ENCODE data around the gene ADPRH.

- TF ChIP-seq MAZ (IDR thresholded peaks at IDR 0.05; ENCODE audit: borderline replicate concordance, low read depth, low read length), result no peak
- TF ChIP-seq CTCF (conservative IDR thresholded peaks at IDR 0.05; ENCODE audit: low read depth, low read length), result no peak
- no peak for TF ChIP-seq CHD1 (IDR thresholded peaks at IDR 0.05; ENCODE audit: low read depth, low read length)
- TF ChIP-seq RAD21 (IDR thresholded peaks at IDR 0.05; ENCODE audit: low read length), result no peak
- TF ChIP-seq RCOR1 (IDR thresholded peaks at IDR 0.05; ENCODE audit: insufficient replicate concordance, low read length), result no peak
- TF ChIP-seq POLR2A (IDR thresholded peaks at IDR 0.05; ENCODE audit: low read depth, low read length), result no peak
- no peak for TF ChIP-seq MAFK (IDR thresholded peaks at IDR 0.05; ENCODE audit: low read depth, low read length)
- no peak for TF ChIP-seq ELK1 (IDR thresholded peaks at IDR 0.05; ENCODE audit: borderline replicate concordance, low read depth, low read length)
- TF ChIP-seq BHLHE40 (IDR thresholded peaks at IDR 0.05; ENCODE audit: low read depth, low read length), result no peak
- no peak for TF ChIP-seq MXI1 (IDR thresholded peaks at IDR 0.05; ENCODE audit: borderline replicate concordance, low read depth, low read length)
- TF ChIP-seq SMC3 (IDR thresholded peaks at IDR 0.05; ENCODE audit: low read depth, low read length), result no peak
These were observed 56.4 kb downstream of the ADPRH start for GRCh38 chr3:119635719-119636118.
